HepG2 (cell line): ENCODE data around the gene RGS14. TPM values are rescaled to one million over a fixed set of nuclear protein-coding genes. Genes with fewer than 3 reads are reported as not detected.

Experiments used
- ADNP ChIP-seq: sonication (generic); formaldehyde crosslinking; IDR thresholded peaks from 2 replicates; pipeline ENCODE4 v1.4.0; 2020; ENCODE audit warnings: missing genetic modification reagents
- CAMTA2 ChIP-seq: sonication (generic); formaldehyde crosslinking; IDR thresholded peaks from 2 replicates; pipeline ENCODE4 v1.4.0; 2020; ENCODE audit warnings: mild to moderate bottlenecking, missing genetic modification reagents, borderline replicate concordance
- DNMT3B ChIP-seq: conservative IDR thresholded peaks from 2 replicates; pipeline ENCODE4 v1.6.1; 2016; ENCODE audit warnings: missing biosample characterization, control low read depth
- DPF2 ChIP-seq: sonication (generic); formaldehyde crosslinking; IDR thresholded peaks from 2 replicates; pipeline ENCODE4 v1.4.0; 2020; ENCODE audit warnings: mild to moderate bottlenecking, low read depth, missing genetic modification reagents, borderline replicate concordance
- FOXA1 ChIP-seq, 2 experiments: fragments of 450-650 bp in 1 of 2; sonication (generic) in 1 of 2; formaldehyde crosslinking in 1 of 2; IDR thresholded peaks; 2 replicates each; pipeline versions ENCODE4 v1.4.0 to v1.6.1; 2016 to 2020; ENCODE audit warnings: missing genetic modification reagents in 1 of 2
- FOXC1 ChIP-seq: sonication (generic); formaldehyde crosslinking; IDR thresholded peaks from 2 replicates; pipeline ENCODE4 v1.8.0; 2022; ENCODE audit warnings: mild to moderate bottlenecking, missing genetic modification reagents, borderline replicate concordance
- HMG20B ChIP-seq: conservative IDR thresholded peaks from 2 replicates; pipeline ENCODE4 v1.6.1; 2016; ENCODE audit warnings: missing genetic modification reagents, missing compliant biosample characterization
- IKZF1 ChIP-seq: fragments of 450-650 bp; IDR thresholded peaks from 2 replicates; pipeline ENCODE4 v1.7.1; 2016
- MIXL1 ChIP-seq: IDR thresholded peaks from 2 replicates; pipeline ENCODE4 v1.6.1; 2016
- NCOR1 ChIP-seq: fragments of 200-600 bp; sonication (generic); IDR thresholded peaks from 2 replicates; pipeline ENCODE4 v1.7.0; 2017; ENCODE audit warnings: antibody characterized with exemption, low read length, borderline replicate concordance
- NR3C1 ChIP-seq: sonication (generic); formaldehyde crosslinking; IDR thresholded peaks from 2 replicates; pipeline ENCODE4 v1.4.0; 2020; ENCODE audit warnings: missing genetic modification reagents
- PAX8 ChIP-seq: sonication (generic); formaldehyde crosslinking; IDR thresholded peaks from 2 replicates; pipeline ENCODE4 v1.8.0; 2022; ENCODE audit warnings: mild to moderate bottlenecking, missing genetic modification reagents, borderline replicate concordance
- RARG ChIP-seq: sonication (generic); formaldehyde crosslinking; IDR thresholded peaks from 2 replicates; pipeline ENCODE4 v1.4.0; 2020; ENCODE audit warnings: low read depth, mild to moderate bottlenecking, missing genetic modification reagents
- SIX1 ChIP-seq: sonication (generic); formaldehyde crosslinking; IDR thresholded peaks from 2 replicates; pipeline ENCODE4 v1.4.0; 2020; ENCODE audit warnings: missing genetic modification reagents, borderline replicate concordance
- SRSF1 ChIP-seq: fragments of 200-400 bp; formaldehyde crosslinking; optimal IDR thresholded peaks from 2 replicates; pipeline ENCODE3; 2017; ENCODE audit warnings: mild to moderate bottlenecking, low read depth, low read length, moderate library complexity
- STAG1 ChIP-seq: sonication (generic); formaldehyde crosslinking; IDR thresholded peaks from 2 replicates; pipeline ENCODE4 v1.4.0; 2020; ENCODE audit warnings: missing genetic modification reagents
- ZFP37 ChIP-seq: sonication (generic); formaldehyde crosslinking; IDR thresholded peaks from 2 replicates; pipeline ENCODE4 v1.4.0; 2020; ENCODE audit warnings: missing genetic modification reagents, borderline replicate concordance
- ZMYM2 ChIP-seq: sonication (generic); formaldehyde crosslinking; IDR thresholded peaks from 2 replicates; pipeline ENCODE4 v1.8.0; 2022; ENCODE audit warnings: mild to moderate bottlenecking, missing genetic modification reagents
- ZNF232 ChIP-seq: sonication (generic); formaldehyde crosslinking; IDR thresholded peaks from 2 replicates; pipeline ENCODE4 v1.4.0; 2020; ENCODE audit warnings: missing genetic modification reagents, borderline replicate concordance
- ZNF501 ChIP-seq: sonication (generic); formaldehyde crosslinking; IDR thresholded peaks from 2 replicates; pipeline ENCODE4 v1.5.1; 2020; ENCODE audit warnings: mild to moderate bottlenecking, moderate library complexity, missing genetic modification reagents
- ZNF790 ChIP-seq: sonication (generic); formaldehyde crosslinking; IDR thresholded peaks from 2 replicates; pipeline ENCODE4 v1.8.0; 2022; ENCODE audit warnings: missing genetic modification reagents, mild to moderate bottlenecking, borderline replicate concordance
- polyA plus RNA-seq, 8 experiments: library from polyadenylated mRNA; depleted of rRNA in 3 of 8; stranded (reverse) in 7 of 8; unstranded in 1 of 8; fragments of >200 nt; fragmentation: Illumina TruSeq in 4 of 8; extraction: Trizol in 4 of 8; gene quantifications; 2 replicates each; pipeline versions ENCODE4 v1.2.1 to v1.2.3, GENCODE V29; 2011 to 2016; ENCODE audit warnings: low read depth in 4 of 8, missing spikeins in 1 of 8, mixed read lengths in 1 of 8; ENCODE audit not compliant: insufficient read depth in 1 of 8
- total RNA-seq, 5 experiments: library from RNA; depleted of rRNA; stranded (reverse); fragments of >200 nt; fragmentation: Illumina TruSeq; extraction: Trizol; gene quantifications; 2 replicates each; pipeline ENCODE4 v1.2.3, GENCODE V29; 2016; ENCODE audit warnings: low read depth in 1 of 5
- TF ChIP-seq, protein P1 (sequence below): sonication (generic); formaldehyde crosslinking; IDR thresholded peaks from 2 replicates; pipeline ENCODE4 v1.5.1; 2020; ENCODE audit warnings: missing genetic modification reagents, mild to moderate bottlenecking, borderline replicate concordance
- TF ChIP-seq, protein P2 (sequence below), 2 experiments: sonication (generic) in 1 of 2; formaldehyde crosslinking in 1 of 2; IDR thresholded peaks; 2 replicates each; pipeline versions ENCODE4 v1.4.0 to v1.6.1; 2018 to 2020; ENCODE audit warnings: missing genetic modification reagents in 2 of 2, borderline replicate concordance in 1 of 2, low read depth in 1 of 2, mild to moderate bottlenecking in 1 of 2, missing biosample characterization in 1 of 2
- TF ChIP-seq, protein P3 (sequence below): sonication (generic); formaldehyde crosslinking; IDR thresholded peaks from 2 replicates; pipeline ENCODE4 v1.8.0; 2022; ENCODE audit warnings: mild to moderate bottlenecking, missing genetic modification reagents, borderline replicate concordance
- TF ChIP-seq, protein P4 (sequence below): sonication (generic); formaldehyde crosslinking; IDR thresholded peaks from 2 replicates; pipeline ENCODE4 v1.8.0; 2022; ENCODE audit warnings: missing genetic modification reagents, mild to moderate bottlenecking, borderline replicate concordance

The RGS14 gene
- total and polyA plus RNA-seq, 2 of the 13 experiments (the other 11 are each of a cell fraction or from before 2014, with no cell fraction given), result 11.1 to 17.2 TPM

DNA sequence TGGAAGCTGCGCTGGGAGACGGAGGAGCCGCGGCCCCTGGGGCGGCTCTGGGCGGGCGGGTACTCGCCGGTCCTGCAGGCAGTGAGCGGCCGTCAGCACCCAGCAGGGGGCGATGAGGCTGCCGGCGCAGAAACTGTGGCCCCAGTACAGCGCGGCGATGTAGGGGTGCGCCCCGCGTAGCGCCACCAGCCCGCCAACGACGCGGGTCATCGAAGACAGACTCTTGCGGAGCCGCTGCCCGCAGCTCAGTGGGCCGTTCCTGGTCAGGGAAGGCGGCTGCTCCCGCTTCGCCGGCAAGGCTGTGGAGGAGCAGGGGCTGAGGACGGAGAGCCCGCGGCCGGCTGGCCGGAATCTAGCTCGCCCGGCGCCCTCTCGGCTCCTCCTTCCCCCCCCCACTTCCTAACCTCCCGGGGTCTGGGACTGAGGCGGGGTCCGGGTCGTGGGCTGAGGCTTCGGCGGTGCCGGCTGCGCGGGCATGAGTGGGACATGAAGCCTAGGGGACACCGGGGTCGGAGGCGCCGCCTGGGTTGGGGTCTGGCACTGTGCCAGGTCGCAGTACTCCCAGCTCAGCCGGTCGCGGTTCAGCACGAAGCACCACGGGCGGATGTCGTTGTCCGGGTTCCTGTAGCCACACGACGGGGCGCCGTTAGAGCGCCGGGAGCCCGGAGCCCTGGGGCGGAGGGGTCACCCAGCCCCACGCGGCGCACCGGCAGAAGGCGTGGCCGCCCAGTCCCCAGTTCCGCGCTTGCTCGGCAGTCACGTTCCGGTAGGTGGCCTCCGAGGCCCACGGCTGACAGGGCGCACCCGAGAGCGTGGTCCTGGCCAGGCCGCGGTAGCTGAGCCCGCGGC is 46.3 kb downstream of the RGS14 start (continued):
- no peak; the same call in 1 of the 2 replicates for TF ChIP-seq ZNF501
- no peak for TF ChIP-seq NR3C1 (CRISPR knock-in tag)
- TF ChIP-seq, protein P1, sequence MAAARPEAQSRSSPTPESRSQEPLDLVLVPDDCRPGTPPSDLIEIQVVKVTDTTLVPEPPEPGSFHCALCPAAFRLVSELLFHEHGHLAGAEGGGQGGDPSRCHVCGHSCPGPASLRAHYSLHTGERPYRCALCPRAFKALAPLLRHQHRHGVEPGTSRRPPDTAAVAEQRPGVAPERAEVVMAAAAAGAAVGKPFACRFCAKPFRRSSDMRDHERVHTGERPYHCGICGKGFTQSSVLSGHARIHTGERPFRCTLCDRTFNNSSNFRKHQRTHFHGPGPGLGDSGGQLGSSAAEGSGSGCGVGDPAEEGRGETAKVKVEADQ (CRISPR knock-in tag), result 0 out of 2 replicates have a peak, but pooled peaks have one; percentile 24
- TF ChIP-seq SRSF1, result no peak
- TF ChIP-seq DPF2, result no peak
- no peak for TF ChIP-seq CAMTA2 (CRISPR knock-in tag)
- no peak; the same call in 1 of the 2 replicates for TF ChIP-seq MIXL1
- TF ChIP-seq IKZF1, result no peak
- no peak for TF ChIP-seq ZFP37
- no peak for TF ChIP-seq DNMT3B (CRISPR knock-in tag)
- TF ChIP-seq NCOR1, result no peak
- TF ChIP-seq PAX8 (CRISPR knock-in tag), result no peak
- no peak for TF ChIP-seq SIX1 (CRISPR knock-in tag)
- TF ChIP-seq RARG (CRISPR knock-in tag), result no peak
- peak; percentile 72; the same call in 1 of the 2 replicates for TF ChIP-seq ZNF790 (CRISPR knock-in tag)
- TF ChIP-seq FOXA1 (IDR thresholded peaks at IDR 0.05), result no peak
- no peak for TF ChIP-seq FOXA1 (CRISPR knock-in tag; IDR thresholded peaks at IDR 0.05)
- TF ChIP-seq HMG20B (CRISPR knock-in tag), result no peak
- peak; percentile 83 for TF ChIP-seq STAG1 (CRISPR knock-in tag)
- TF ChIP-seq, protein P2, sequence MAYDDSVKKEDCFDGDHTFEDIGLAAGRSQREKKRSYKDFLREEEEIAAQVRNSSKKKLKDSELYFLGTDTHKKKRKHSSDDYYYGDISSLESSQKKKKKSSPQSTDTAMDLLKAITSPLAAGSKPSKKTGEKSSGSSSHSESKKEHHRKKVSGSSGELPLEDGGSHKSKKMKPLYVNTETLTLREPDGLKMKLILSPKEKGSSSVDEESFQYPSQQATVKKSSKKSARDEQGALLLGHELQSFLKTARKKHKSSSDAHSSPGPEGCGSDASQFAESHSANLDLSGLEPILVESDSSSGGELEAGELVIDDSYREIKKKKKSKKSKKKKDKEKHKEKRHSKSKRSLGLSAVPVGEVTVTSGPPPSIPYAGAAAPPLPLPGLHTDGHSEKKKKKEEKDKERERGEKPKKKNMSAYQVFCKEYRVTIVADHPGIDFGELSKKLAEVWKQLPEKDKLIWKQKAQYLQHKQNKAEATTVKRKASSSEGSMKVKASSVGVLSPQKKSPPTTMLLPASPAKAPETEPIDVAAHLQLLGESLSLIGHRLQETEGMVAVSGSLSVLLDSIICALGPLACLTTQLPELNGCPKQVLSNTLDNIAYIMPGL (CRISPR knock-in tag; IDR thresholded peaks at IDR 0.05; ENCODE audit: borderline replicate concordance in 1 of 2, low read depth in 1 of 2), result peak; percentile 62 to 69; a peak in 1 of 4 replicates
- no peak for TF ChIP-seq ZNF232 (CRISPR knock-in tag)
- TF ChIP-seq, protein P3, sequence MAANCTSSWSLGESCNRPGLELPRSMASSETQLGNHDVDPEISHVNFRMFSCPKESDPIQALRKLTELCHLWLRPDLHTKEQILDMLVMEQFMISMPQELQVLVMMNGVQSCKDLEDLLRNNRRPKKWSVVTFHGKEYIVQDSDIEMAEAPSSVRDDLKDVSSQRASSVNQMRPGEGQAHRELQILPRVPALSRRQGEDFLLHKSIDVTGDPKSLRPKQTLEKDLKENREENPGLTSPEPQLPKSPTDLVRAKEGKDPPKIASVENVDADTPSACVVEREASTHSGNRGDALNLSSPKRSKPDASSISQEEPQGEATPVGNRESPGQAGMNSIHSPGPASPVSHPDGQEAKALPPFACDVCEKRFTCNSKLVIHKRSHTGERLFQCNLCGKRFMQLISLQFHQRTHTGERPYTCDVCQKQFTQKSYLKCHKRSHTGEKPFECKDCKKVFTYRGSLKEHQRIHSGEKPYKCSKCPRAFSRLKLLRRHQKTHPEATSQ, result no peak
- TF ChIP-seq ADNP, result no peak
- TF ChIP-seq, protein P4, sequence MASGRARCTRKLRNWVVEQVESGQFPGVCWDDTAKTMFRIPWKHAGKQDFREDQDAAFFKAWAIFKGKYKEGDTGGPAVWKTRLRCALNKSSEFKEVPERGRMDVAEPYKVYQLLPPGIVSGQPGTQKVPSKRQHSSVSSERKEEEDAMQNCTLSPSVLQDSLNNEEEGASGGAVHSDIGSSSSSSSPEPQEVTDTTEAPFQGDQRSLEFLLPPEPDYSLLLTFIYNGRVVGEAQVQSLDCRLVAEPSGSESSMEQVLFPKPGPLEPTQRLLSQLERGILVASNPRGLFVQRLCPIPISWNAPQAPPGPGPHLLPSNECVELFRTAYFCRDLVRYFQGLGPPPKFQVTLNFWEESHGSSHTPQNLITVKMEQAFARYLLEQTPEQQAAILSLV (CRISPR knock-in tag), result no peak
- TF ChIP-seq ZMYM2, result no peak
- 0 out of 2 replicates have a peak, but pooled peaks have one; percentile 55 for TF ChIP-seq FOXC1 (CRISPR knock-in tag)
